ENCODE results near the gene EHD4.

EHD4 gene

DNA sequence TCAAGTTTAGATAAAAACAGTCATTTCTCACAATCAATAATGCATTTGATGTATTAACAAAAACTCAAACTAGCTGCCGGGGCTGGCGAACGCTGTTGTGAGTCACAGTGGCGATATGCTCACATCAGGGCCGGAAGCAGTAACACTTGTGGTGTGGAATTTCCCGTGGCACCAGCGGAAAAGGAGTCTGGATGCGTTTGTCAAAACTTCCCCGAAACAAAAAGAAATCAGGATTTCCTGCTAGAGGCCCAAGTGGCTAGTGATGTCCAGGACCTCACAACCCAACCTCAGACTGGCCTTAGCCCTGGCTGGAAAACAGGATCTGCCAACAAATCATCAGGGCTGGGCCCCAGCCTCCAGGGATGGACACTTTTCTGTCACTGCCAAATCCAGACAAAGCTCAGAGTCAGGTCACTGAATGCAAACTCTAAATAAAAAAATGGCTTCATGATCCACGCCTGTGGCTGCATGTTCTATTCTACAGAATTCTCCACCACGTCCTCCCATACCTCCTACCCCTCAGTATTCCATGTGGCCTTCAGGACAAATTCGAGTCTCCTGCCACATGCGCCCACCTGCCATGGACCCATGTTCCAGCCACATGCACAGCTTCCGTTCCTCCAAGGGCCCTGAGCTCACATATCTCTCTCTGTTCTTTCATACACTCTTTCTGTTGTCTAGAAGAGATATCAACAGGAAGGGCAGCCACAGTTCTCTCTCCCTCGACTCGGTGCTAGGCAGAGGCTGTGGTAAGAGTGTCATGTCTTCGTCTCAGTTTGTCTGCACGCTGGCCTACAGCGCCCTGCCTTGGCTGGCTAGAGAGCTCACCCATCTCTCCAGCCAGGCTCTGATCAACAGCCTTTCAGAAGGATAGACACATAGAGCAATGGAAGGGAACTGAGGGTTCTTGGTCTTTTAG is 35.4 kb downstream of the EHD4 start:
- no peak for DNase-seq (ENCODE audit: low spot score)

DNA sequence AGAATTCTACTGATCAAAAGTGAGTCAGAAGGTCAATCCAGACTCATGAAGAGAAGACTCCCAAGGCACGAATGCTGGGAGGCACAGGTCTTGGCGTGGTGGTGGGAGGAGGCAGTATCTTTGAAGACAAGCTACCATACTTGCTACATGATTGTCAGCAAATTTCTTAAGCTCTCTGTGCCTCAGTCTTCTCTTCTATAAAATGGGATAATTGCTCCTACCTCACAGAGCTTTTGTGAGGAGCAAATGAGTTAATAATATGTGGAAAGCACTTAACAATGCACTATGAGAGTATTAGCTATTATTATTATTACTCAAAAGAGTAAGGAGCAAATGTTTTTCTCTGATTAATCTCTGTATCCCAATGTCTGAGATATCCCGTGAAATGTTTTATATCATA is 36.2 kb downstream of the EHD4 start:
- no peak for DNase-seq (ENCODE audit: low spot score)

DNA sequence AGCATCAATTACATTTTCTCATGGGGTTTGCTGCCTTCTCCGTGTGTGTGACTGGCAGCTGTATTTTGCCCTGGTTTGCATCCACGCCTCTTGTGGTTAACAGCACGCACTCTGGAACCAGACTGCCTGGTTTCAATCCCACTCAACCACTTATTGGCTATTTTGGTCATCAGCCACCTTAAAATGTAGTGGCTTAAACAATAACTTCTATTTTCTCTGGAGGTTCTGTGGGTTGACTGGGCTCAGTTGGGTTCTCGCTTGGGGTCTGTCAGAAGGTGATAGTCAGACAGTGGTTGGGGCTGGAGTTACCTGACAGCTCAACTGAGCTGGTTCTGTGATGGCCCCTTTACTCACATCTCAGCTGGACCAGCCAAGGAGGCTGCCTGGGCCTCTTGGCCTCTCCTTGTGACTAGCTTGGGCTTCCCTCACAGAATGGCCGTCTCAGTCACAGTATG is 36.8 kb downstream of the EHD4 start:
- no peak for DNase-seq (ENCODE audit: low spot score)

DNA sequence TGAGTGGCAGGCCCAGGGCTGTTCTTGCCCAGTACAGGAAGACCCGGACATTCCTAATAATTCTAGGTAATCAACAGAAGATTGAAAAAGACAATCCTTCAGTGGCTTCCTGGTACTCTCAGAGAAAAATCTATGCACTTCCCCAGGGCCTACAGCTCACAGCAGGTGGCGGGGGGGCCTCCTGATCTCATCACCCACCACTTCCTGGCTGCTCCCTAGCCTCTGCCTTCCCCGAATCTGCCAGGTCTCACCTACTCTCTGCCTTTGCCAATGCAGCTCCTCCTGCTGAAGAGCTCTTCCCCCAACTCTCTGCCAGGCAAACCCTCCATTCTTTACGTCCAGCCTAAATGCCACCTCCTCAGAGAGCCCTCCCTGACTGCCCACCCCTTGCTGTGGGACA is 37.5 kb downstream of the EHD4 start:
- no peak for DNase-seq (ENCODE audit: low spot score)

DNA sequence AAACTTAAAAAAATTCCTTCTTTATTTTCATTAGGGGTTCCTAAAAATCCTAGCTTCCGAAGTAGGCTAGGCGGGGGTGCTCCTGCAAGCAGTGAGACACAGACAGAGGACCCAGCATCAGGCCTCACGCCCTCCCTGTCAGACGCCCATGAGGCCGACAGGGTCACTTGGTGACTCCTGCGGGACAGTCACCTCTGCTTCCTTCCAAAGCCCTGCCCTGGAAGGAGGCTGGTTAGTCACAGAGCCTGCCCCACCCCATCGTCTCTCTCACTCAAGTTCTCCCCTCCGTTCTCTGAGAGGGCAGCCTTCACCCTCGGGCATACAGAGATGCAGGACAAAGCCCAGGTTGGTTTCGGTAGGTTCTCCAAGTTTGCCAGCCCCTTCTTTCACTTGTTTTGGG is 38.6 kb downstream of the EHD4 start:
- DNase-seq (ENCODE audit: low spot score), result peak; percentile 77

DNA sequence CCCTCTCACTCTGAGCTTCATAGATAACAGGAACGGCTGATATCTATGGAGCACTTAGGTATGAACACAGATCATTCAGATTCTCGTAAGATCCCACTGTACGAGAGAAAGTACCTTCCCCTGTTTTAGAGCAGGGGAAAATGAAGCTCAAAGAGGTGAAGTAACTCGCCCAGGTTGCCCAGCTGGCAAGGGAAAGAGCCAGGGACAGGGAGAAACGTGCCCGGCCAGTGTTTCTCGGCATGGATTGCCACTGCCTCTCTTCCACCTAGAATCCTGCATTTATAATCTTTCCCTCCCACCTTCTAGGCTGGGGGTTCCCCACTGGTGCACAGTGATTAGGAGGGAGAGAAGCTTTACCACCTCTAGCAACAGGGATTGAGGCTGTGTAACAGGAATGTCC is 39.0 kb downstream of the EHD4 start:
- no peak for DNase-seq (ENCODE audit: low spot score)

DNA sequence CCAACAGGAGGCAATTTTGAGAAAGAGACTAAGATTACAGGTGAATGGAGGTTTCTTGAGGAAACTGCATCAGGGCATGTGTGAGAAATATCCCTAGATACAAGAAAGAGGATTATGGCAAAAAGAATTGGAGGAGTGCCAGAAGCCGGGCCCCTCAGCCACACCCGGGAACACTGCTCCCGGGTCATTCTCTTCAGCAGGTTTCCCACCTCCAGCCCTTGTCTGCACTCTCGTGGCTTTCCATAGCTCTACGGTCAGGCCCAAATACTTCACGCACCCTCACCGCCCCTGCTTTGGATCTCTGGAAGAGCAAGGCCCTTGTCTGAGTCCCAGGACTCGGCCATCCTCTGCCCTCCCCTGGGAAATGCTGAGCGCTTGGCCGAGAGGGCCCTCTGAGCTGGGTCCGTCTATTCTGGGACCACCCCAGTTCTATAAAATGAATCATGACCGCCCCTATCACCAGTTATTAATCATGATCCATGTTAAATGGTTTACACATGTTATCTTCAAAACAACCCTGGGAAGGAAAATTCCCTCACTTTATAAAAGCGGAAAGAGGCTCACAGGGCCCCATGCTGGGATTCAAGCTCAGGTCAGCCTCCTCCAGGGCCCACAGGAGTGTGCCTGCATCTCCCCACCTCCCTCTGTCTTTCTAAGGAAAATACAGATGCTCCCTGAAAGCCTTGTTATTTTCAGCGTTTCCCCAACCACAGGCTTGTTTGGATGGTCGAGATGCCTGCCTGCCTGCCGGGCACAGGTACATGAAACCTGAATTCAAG is 39.7 kb downstream of the EHD4 start:
- no peak for DNase-seq (ENCODE audit: low spot score)

DNA sequence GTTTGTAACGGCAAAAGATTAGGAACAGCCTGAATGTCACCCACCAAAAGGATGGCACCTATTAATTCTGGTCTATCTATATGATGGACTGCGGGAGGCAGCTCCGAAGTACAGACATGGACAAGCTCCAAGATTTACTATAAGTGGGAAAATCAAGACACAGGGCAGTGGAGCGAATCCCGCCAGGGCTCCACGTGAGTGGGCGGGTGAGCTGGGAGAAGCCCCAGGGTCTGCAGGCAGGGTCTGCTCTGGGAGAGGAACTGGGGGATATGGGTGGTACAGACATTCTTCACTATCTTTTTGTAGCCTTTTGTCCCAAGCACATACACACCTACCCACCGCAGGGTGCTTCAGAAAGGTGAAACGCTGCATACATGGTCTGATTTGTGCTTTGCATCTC is 40.3 kb downstream of the EHD4 start:
- no peak for DNase-seq (ENCODE audit: low spot score)

DNA sequence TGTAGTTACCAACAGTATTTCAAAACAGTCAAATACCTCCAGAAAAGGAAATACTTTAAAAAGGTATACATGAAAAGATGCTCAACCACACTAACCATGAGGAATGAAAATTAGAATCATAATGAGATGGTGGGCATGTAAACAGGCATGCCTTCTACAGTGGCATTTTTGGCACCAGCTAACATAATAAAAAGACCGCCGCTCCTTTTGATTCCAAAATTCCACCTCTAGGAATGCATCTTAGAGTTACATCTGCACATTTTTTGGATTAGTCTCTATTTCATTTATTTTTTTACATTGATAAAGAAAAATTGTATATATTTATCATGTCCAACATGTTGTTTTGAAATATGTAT is 41.5 kb downstream of the EHD4 start:
- no peak for DNase-seq (ENCODE audit: low spot score)

DNA sequence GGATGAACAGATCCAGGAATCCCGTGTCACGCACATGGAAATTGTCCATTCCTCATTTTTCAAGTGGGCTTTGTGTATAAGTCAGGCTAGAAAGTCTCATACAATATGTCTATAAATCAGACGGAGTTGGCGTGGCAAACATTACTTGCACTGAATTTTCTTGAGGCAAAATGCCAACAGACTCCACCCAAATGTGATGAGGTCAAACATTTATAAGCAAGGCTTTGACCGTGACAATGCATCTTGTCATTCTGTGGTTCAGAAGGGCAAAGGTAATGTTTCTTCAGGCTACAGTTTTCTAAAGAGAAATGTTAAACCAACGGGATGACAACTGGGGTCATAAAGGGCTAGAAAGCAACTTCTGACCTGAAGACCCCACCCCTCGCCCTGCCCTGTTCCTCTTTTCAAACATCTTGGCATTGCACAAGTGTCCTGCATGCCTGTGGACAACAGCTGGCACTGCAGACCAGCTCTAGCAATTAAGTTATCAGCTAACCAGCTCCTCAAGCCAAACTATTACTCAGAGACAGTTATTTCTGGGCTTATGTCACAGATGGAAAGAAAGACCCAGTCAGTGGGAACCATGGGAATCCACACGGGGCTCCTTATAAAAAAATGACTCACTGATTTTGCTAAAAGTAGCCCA is 42.0 kb downstream of the EHD4 start:
- peak; percentile 86 for DNase-seq (ENCODE audit: low spot score)

DNA sequence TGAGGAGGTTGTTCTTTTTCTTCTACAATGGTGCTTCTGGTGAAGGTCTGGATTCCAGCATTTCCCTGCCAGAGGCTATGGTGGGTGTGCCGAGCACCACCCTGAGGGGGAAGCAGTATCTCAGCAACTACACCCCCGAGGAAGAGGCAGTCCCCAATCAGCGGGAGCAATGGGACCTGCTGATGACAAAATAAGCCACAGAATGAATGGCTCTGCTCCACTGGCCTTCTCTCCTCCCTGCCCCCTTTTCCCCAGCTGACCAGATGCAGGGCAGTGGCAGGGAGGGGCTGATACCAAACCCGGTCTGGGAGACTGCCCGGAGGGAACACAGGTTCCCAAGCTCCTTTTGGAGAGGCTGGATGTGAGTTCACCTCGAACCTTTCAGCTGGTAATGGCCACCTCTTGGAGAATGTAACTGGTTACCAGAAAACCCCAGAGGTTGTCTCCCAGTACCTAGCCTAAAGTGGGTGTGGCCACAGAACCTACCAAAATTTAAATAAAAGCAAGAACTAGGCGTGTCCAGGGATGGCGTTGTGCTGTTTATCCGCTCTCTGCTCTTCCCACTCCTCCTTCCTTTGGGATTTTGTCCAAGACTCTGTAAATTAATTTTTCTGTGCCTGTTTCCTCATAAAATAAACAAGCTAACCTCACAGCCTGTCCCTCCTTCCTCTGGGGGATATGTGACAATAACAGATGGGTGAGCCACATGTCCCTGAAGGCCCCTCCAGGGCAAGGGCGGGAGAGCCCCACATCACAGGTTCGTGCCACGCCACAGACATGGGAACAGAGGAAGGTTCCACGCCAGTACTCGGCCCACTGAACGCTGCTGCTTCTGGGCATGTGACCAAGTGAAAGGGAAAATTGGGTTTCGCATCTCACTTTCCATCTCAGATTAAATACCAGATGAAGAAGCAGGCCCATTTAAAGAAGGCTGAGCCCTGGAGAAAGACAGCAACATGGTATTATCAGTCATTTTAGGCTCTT is 43.4 kb downstream of the EHD4 start:
- DNase-seq (ENCODE audit: low spot score), result no peak

DNA sequence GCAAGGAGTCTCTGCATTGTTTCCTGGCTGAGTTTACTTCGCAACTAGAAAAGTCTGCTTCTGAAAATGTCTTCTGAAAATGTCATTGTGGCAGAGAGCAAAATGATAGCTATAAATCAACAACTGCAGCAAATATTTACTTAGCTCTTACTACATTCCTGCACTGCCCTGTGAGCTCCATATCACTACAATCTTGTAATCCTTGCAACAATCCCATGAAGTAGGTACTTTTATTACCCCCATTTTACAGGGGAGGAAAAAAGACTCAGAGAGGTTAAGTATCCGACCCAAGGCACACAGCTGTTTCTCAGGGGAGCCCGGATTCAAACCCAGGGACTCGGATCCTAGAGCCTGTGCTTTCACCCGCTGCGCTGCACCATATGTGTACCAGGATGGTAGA is 44.3 kb downstream of the EHD4 start:
- DNase-seq (ENCODE audit: low spot score), result peak; percentile 54

DNA sequence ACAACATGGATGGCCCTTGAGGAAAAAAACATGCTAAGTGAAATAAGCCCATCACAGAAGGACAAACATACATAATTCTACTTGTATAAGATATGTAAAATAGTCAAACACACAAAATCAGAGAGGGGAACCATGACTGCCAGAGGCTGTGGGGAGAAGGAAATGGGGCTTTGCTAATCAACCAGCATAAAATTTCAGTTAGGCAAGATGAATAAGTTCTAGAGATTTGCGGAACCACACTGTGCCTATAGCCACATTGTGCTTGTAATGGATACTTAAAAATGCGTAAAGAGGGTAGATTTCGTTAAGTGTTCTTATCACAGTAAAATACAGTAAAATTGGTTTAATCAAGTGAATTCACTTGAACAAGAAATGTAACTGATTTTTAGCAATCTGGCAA is 44.8 kb downstream of the EHD4 start:
- DNase-seq (ENCODE audit: low spot score), result no peak

DNA sequence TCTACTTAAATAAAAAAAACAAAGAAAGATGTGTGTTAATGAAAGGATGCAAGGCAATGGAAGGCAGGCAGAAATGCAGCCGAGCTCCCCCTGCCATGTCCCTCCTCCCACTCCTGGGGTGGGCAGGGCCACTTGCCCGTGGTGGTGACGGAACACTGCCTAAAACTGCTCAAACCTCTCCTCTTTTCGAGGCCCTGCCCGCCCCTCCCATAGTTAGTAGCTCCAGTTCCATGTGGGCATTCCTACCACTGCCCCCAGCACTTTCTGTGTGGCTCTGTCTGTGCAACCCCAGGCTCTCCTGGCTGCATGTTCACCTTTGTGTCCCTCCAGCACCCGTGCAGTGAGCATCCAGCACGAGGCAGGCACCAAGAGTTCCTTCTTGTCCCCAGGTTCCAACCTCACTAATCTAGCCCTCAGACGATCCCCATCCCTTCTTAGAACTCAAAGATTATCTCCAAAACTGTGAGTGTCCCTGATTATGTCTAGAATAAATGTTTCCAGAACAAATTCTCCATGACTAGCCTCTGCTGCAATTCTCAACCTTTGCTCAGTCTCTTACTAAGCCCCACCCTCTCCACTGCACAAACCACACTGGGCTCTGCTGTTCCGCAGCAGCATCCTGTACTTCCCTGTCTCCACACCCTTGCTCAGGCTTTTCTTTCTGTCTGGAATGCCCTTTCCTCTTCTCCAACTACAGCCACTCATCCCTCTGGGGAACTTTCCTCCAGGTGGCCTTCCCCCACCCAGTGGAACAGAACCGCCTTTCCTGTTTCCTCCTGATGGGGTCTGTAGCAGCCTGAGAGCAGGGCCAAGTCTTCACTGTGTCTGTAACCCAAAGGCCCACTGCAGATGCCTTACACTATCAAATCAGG is 45.9 kb downstream of the EHD4 start:
- peak; percentile 29 for DNase-seq (ENCODE audit: low spot score)

DNA sequence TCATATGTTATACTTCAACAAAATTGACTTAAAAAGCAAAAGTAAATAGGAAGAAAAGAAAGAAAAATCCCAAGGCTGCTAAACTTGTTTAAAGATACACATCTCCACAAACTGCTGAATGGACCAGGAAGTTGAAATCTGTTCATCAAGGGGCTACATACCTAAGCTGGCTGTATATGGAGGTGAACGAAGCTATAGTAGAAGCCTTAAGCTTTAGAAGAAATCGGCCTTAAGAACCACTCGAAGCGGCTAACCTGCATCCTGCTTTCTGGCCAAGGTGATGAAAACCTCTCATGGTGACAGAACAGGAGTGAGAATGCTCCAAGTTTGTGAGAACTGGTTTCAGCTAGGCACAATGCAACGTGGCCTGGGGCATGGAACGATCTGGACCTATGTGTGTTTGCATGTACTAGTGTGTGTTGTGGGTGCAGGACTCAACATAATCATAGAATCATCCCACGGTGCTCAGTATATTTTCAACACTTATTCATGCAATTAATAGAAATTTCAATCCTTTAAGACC is 47.2 kb downstream of the EHD4 start:
- DNase-seq (ENCODE audit: low spot score), result no peak

DNA sequence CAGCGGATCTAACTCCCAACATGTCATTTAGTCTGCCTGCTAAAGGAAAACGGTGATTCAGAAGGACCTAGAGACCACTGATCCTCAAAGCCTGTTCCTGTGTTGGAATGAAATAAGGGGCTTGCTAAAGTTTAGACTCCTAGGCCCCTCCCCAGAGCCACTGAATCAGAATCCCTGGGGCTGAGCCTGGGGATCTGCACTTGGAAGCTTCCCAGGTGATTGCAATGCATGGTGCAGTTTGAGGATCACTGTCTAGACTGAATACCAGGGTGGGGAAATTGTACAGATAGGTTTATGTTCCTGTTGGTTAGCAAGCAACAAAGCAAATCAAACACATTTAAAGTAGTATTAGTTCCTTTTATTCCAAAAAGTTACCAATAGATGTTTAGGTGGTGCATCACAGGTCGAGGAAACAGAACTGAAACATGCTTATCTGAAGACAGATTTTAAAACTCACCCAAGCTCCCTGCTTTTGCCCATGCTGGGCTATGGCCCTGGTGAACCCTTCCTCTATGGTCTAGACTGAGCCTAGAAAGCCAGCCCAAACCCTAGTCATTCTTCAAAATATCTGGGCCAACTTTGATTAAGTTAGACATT is 48.9 kb downstream of the EHD4 start:
- no peak for DNase-seq (ENCODE audit: low spot score)

DNA sequence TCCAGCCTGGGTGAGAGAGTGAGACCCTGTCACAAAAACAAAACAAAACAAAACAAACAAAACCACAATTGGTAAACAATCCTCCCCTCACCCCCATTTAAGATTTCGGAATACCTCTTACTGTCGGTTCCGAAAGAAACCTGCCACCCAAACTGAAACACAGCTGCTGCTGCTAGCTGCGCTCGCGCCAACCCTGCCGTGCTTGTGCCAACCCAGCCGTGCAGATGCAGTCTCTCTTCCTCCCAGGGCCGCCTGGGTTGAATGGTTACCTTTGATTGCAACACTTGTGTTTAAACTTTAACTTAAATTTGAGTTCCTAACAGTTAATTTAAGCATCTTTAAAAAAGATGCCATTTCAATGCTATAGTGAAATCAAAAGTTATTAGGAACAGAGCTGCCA is 50.0 kb downstream of the EHD4 start:
- DNase-seq (ENCODE audit: low spot score), result no peak

DNA sequence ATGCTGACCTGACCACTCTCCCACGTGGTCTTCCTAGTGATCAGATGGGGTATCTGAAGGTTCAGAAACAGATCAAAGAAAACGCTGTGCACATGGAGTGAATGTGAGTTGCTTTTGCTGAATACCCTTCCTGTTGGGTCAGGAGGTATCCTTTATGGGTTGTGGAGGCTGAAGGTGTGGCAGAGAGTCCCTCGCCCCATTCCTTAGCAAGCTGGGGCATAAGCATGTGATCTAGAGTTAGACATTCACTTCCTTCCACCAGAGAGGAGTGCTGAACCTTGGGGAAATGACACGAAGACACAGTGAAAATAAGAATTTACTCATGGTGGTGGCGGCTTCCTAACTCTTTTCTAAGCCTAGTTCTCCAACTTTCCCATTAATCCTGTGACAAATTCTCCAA is 50.7 kb downstream of the EHD4 start:
- DNase-seq (ENCODE audit: low spot score), result peak; percentile 41

DNA sequence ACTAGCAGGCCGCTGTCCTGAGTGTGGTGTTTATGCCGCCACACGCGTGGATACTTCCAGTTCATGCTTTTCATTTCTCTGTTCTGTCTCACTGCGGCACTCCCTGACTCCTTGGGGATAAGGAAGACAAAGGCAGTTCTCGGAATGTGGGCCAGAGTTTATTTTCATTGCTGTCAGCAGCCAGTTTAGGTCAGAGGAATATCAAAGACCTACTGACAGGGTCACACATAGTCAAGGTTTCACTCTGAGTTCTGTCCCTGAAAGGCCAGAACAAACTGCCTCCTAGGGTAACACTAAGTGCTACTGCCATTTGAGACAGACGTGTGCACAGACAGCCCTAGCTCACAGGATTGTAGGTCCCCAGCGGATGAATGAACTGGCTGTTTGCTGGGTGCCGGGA is 51.2 kb downstream of the EHD4 start:
- no peak for DNase-seq (ENCODE audit: low spot score)

DNA sequence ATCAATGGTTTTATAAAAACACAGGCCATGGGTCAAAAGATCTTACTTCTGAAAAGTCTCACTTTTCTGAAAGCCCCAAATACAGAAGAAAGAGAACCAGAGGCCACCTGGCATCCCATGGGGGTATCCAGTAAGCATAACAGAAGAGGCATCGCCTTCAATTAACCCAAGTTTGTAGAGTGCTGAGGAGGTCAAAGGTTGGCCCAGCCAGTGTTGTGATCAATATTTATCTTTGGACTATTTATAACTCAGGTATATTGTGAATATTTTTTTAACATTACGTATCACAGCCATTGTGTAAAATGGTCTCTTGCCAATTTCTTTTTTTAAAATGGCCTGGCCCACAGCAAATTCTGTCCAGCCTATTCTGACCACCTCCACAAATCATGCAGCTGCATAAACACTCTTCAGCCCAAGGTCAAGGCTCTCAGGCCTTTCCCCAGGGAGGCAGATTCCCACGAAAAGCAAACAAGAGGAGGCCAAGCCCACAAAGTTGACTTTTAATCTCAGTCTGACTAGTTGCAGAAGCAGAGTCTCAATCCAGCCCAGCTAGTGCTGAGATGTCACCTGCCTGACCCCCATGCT is 52.3 kb downstream of the EHD4 start:
- DNase-seq (ENCODE audit: low spot score), result no peak
